ENCODE results near the gene JAKMIP1. TPM values are rescaled to one million over a fixed set of nuclear protein-coding genes. Genes with fewer than 3 reads are reported as not detected.

JAKMIP1 gene
- total RNA-seq, 1 experiment from 2014 or later, result not detected

DNA sequence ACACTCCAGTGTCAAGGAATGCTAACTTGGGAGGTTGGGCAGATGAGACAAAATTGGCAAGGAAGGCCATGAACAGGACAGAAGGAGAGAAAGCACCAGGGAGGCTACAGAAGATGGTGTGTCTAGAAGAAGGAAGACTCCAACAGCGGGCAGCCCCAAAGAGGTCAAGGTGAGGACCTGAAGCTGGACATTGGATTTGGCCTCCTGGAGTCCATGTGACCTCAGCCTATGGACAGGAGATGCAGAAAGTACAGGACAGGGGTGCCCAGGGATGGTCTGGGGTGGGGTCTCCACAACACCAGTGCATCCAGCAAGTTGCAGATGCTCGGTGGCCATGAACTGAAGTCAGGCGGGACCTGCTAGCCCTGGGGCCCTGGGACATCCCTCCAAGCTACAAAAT lies 86.2 kb downstream of the JAKMIP1 start:
- no peak for TF ChIP-seq CTCF (IDR thresholded peaks at IDR 0.05; ENCODE audit: unreplicated experiment)
- intact Hi-C loops (cut with micrococcal nuclease; ENCODE audit: unreplicated experiment), result no loop called here
- H3K27me3 Mint-ChIP-seq (ENCODE audit: unreplicated experiment), result peaks cover 13% of the 10 kb centered on the region
- no peaks in the 10 kb centered on the region for H3K9me3 Mint-ChIP-seq (ENCODE audit: low read depth, unreplicated experiment)
- no peak for DNase-seq
- no TSS peak for BruUV-seq (replicated peaks)
- no peak overlapping the region for H3K27ac Mint-ChIP-seq (ENCODE audit: unreplicated experiment)
- H3K4me3 Mint-ChIP-seq (ENCODE audit: low read depth, unreplicated experiment), result no peak overlapping the region
- CTCF ChIA-PET, result no interaction called here
- no peaks in the 10 kb centered on the region for H3K36me3 Mint-ChIP-seq (ENCODE audit: insufficient read depth, unreplicated experiment)
- no peaks in the 10 kb centered on the region for H3K4me1 Mint-ChIP-seq (ENCODE audit: low read depth, unreplicated experiment)

GRCh38 chr4:6113641-6114040 lies 86.7 kb downstream of the JAKMIP1 start:
- BruUV-seq (replicated peaks), result no TSS peak
- Mint-ChIP-seq H3K4me1 (ENCODE audit: low read depth, unreplicated experiment) (no peaks in the 10 kb centered on the region), H3K27me3 (ENCODE audit: unreplicated experiment) (peaks cover 13% of the 10 kb centered on the region), H3K36me3 (ENCODE audit: insufficient read depth, unreplicated experiment) (no peaks in the 10 kb centered on the region), H3K9me3 (ENCODE audit: low read depth, unreplicated experiment) (no peaks in the 10 kb centered on the region), H3K4me3 (ENCODE audit: low read depth, unreplicated experiment) (no peak overlapping the region), H3K27ac (ENCODE audit: unreplicated experiment) (no peak overlapping the region)
- DNase-seq, result no peak
- intact Hi-C loops (cut with micrococcal nuclease; ENCODE audit: unreplicated experiment), result no loop called here
- TF ChIP-seq CTCF (IDR thresholded peaks at IDR 0.05; ENCODE audit: unreplicated experiment), result no peak
- CTCF ChIA-PET, result no interaction called here

- no peak overlapping the region for H3K27ac Mint-ChIP-seq (ENCODE audit: unreplicated experiment)
- no peaks in the 10 kb centered on the region for H3K9me3 Mint-ChIP-seq (ENCODE audit: low read depth, unreplicated experiment)
- CTCF ChIA-PET, result no interaction called here
- DNase-seq, result no peak
- no peaks in the 10 kb centered on the region for H3K36me3 Mint-ChIP-seq (ENCODE audit: insufficient read depth, unreplicated experiment)
- intact Hi-C loops (cut with micrococcal nuclease; ENCODE audit: unreplicated experiment), result no loop called here
- peaks cover 13% of the 10 kb centered on the region for H3K27me3 Mint-ChIP-seq (ENCODE audit: unreplicated experiment)
- no peaks in the 10 kb centered on the region for H3K4me1 Mint-ChIP-seq (ENCODE audit: low read depth, unreplicated experiment)
- no peak for TF ChIP-seq CTCF (IDR thresholded peaks at IDR 0.05; ENCODE audit: unreplicated experiment)
- no TSS peak for BruUV-seq (replicated peaks)
- no peak overlapping the region for H3K4me3 Mint-ChIP-seq (ENCODE audit: low read depth, unreplicated experiment)
Measured at GRCh38 chr4:6112606-6113290, 87.6 kb downstream of the JAKMIP1 start.

DNA sequence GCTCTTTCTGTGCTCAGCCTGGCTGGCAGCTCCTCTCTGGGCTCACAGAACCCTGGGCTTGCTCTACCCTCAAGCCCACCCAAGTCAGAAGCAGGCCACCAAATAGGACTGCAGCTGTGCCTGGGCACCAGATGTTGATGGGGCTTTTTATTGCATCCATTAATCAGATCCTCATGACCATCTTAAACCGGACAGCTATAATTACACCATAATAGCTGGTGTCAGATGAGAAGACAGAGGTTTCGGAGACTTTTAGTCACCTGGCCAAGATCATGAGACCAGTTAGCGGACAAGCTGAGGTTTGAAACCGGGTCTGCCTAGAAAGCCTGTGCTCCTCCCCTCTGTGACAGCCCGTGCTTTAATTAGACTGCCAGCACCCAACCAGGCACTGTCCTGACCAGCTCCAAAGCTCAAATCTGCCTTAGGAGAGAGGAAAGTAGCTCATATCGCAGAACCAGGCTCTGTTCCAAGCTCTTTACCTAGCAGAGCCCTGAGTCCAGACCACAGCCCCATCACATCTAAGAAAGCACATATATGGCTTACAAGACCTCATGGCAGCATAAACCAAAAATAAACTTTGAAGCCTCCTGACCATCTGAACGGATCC lies 88.9 kb downstream of the JAKMIP1 start:
- H3K9me3 Mint-ChIP-seq (ENCODE audit: low read depth, unreplicated experiment), result no peaks in the 10 kb centered on the region
- CTCF ChIA-PET, result no interaction called here
- H3K4me1 Mint-ChIP-seq (ENCODE audit: low read depth, unreplicated experiment), result no peaks in the 10 kb centered on the region
- no TSS peak for BruUV-seq (replicated peaks)
- DNase-seq, result no peak
- no peak overlapping the region for H3K27ac Mint-ChIP-seq (ENCODE audit: unreplicated experiment)
- TF ChIP-seq CTCF (IDR thresholded peaks at IDR 0.05; ENCODE audit: unreplicated experiment), result no peak
- peaks cover 13% of the 10 kb centered on the region for H3K27me3 Mint-ChIP-seq (ENCODE audit: unreplicated experiment)
- H3K36me3 Mint-ChIP-seq (ENCODE audit: insufficient read depth, unreplicated experiment), result no peaks in the 10 kb centered on the region
- no peak overlapping the region for H3K4me3 Mint-ChIP-seq (ENCODE audit: low read depth, unreplicated experiment)
- intact Hi-C loops (cut with micrococcal nuclease; ENCODE audit: unreplicated experiment), result no loop called here

All from Calu3 (cell line).